ENCODE measurements around the gene ITM2B. TPM values are rescaled to one million over a fixed set of nuclear protein-coding genes. Genes with fewer than 3 reads are reported as not detected.
A peak's percentile ranks its signal among the peaks of the same experiment; 100 is the strongest.

The ITM2B gene
- total RNA-seq, 1 donor from 2014 or later = 127 TPM

DNA sequence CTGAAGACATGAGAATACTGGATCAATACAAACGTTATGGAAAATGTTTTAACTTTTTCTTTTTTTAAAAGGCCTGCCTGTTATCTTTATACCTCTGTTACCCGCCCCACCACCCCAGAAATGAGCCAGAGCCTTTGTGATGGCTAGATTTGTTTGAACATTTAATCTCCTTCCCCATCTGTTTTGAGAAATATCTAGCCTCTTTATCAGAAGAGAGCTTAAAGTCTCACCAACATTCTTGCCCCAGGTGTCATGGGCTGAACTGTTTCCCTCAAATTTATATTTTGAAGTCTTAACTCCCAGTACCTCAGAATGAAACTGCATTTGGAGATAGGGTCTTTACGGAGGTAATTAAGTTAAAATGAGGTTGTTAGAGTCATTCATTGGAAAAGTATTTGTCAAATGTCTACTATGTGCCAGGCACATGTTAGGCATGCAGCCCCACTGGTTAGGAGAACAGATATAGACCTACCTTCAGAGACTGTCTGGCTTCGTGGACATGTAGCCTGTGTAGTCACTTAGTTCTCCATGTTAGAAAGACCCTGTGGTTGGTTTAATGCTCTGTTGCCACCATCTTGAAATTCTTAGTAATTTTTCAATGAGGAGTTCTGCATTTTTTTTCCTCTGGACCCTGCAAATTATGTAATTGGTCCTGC is 64.3 kb downstream of the ITM2B start:
- Mint-ChIP-seq H3K36me3 (ENCODE audit: low read depth) (no peaks in the 10 kb centered on the region), H3K4me1 (peaks cover 7% of the 10 kb centered on the region), H3K9me3 (no peaks in the 10 kb centered on the region), H3K27ac (ENCODE audit: unreplicated experiment) (no peak overlapping the region), H3K27me3 (ENCODE audit: low read depth) (no peaks in the 10 kb centered on the region), H3K4me3 (no peak overlapping the region)
- TF ChIP-seq, protein P1, sequence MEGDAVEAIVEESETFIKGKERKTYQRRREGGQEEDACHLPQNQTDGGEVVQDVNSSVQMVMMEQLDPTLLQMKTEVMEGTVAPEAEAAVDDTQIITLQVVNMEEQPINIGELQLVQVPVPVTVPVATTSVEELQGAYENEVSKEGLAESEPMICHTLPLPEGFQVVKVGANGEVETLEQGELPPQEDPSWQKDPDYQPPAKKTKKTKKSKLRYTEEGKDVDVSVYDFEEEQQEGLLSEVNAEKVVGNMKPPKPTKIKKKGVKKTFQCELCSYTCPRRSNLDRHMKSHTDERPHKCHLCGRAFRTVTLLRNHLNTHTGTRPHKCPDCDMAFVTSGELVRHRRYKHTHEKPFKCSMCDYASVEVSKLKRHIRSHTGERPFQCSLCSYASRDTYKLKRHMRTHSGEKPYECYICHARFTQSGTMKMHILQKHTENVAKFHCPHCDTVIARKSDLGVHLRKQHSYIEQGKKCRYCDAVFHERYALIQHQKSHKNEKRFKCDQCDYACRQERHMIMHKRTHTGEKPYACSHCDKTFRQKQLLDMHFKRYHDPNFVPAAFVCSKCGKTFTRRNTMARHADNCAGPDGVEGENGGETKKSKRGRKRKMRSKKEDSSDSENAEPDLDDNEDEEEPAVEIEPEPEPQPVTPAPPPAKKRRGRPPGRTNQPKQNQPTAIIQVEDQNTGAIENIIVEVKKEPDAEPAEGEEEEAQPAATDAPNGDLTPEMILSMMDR (conservative IDR thresholded peaks at IDR 0.05) = no peak
- DNase-seq (ENCODE audit: low read depth, low spot score) = no peak

- Mint-ChIP-seq H3K9me3 (no peaks in the 10 kb centered on the region), H3K36me3 (ENCODE audit: low read depth) (peaks cover 5% of the 10 kb centered on the region), H3K4me3 (peak overlapping the region; percentile 65), H3K4me1 (peaks cover 20% of the 10 kb centered on the region), H3K27ac (ENCODE audit: unreplicated experiment) (no peak overlapping the region), H3K27me3 (ENCODE audit: low read depth) (no peaks in the 10 kb centered on the region)
- no peak for DNase-seq (ENCODE audit: low read depth, low spot score)
- TF ChIP-seq, protein P1 (conservative IDR thresholded peaks at IDR 0.05) = no peak
Measured at GRCh38 chr13:48299591-48299990, 66.6 kb downstream of the ITM2B start.

GRCh38 chr13:48302871-48303358 is 69.9 kb downstream of the ITM2B start:
- H3K27ac Mint-ChIP-seq (ENCODE audit: unreplicated experiment) = peak overlapping the region; percentile 99
- no peaks in the 10 kb centered on the region for H3K27me3 Mint-ChIP-seq (ENCODE audit: low read depth)
- no peaks in the 10 kb centered on the region for H3K9me3 Mint-ChIP-seq
- peaks cover 27% of the 10 kb centered on the region for H3K4me1 Mint-ChIP-seq
- TF ChIP-seq, protein P1 (conservative IDR thresholded peaks at IDR 0.05) = no peak
- no peak for DNase-seq (ENCODE audit: low read depth, low spot score)
- H3K4me3 Mint-ChIP-seq = peak overlapping the region; percentile 92
- H3K36me3 Mint-ChIP-seq (ENCODE audit: low read depth) = peaks cover 8% of the 10 kb centered on the region

DNA sequence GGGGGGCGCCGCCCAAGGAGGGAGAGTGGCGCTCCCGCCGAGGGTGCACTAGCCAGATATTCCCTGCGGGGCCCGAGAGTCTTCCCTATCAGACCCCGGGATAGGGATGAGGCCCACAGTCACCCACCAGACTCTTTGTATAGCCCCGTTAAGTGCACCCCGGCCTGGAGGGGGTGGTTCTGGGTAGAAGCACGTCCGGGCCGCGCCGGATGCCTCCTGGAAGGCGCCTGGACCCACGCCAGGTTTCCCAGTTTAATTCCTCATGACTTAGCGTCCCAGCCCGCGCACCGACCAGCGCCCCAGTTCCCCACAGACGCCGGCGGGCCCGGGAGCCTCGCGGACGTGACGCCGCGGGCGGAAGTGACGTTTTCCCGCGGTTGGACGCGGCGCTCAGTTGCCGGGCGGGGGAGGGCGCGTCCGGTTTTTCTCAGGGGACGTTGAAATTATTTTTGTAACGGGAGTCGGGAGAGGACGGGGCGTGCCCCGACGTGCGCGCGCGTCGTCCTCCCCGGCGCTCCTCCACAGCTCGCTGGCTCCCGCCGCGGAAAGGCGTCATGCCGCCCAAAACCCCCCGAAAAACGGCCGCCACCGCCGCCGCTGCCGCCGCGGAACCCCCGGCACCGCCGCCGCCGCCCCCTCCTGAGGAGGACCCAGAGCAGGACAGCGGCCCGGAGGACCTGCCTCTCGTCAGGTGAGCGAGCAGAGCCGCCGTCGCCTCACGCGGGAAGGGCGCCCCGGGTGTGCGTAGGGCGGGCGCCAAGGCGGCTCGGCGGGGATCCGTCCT is 70.5 kb downstream of the ITM2B start, which contains the start of gene RB1:
TSS of gene RB1 (plus strand) at position 393 of the 784 bp plus-strand sequence. CDS start at position 555, 162 bp downstream.
- Mint-ChIP-seq H3K27me3 (ENCODE audit: low read depth) (no peaks in the 10 kb centered on the region), H3K9me3 (no peaks in the 10 kb centered on the region), H3K4me3 (peak within 1 kb of the TSS; percentile 95), H3K4me1 (peaks cover 27% of the 10 kb centered on the region), H3K27ac (ENCODE audit: unreplicated experiment) (peak within 1 kb of the TSS; percentile 99), H3K36me3 (ENCODE audit: low read depth) (peaks cover 8% of the 10 kb centered on the region)
- peak; percentile 75 for DNase-seq (ENCODE audit: low read depth, low spot score)
- TF ChIP-seq, protein P1 (conservative IDR thresholded peaks at IDR 0.05) = no peak

DNA sequence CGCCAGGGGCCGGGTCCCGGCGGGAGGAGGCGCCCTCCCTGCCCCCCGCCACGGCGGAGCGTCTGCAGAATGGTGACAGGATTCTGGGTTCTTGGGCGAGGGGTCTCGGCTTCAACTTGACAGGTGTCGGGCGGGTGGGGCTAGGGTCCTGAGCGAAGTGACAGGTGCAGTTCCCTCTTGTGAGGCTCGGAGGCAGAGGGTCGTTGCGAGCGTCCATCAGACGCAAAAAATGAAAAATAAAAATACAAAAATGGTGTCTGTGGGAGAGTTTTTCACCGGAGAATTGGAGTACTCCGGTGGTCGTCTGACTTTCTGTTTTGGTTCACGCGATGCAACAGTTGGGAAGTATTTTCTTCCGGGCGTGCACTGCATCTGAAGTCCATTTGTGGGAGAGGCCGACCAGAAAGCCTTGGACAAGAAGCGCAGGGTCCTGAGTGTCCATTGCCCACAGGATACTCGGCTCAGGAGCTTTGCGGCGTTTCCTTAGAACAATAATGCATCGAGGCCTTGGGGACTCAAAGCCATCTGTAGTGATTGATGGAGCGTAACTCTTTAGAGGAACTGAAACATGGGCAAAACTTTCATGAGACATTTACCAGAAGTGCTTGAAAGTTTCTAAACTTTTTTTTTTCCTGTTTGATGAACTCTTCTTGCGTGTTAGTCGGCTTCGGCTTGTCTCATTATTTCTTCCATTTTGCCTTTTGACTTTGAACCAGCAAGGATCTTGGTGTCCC is 71.3 kb downstream of the ITM2B start:
- Mint-ChIP-seq H3K27me3 (ENCODE audit: low read depth) (no peaks in the 10 kb centered on the region), H3K36me3 (ENCODE audit: low read depth) (peaks cover 8% of the 10 kb centered on the region), H3K4me3 (peak overlapping the region; percentile 95), H3K4me1 (peaks cover 27% of the 10 kb centered on the region), H3K9me3 (no peaks in the 10 kb centered on the region), H3K27ac (ENCODE audit: unreplicated experiment) (peak overlapping the region; percentile 91)
- TF ChIP-seq, protein P1 (conservative IDR thresholded peaks at IDR 0.05) = no peak
- peak; percentile 9 for DNase-seq (ENCODE audit: low read depth, low spot score)

Data from neural crest cell (in vitro differentiated cells).